Activated CD8-positive, alpha-beta T cell treated with anti-CD3 and anti-CD28 coated beads for 36 hours (primary cell): ENCODE results near the gene RPS14. TPM values are rescaled to one million over a fixed set of nuclear protein-coding genes. Genes with fewer than 3 reads are reported as not detected.
A peak's percentile ranks its signal among the peaks of the same experiment; 100 is the strongest.

Experiments used
- ATAC-seq: fragments of 200-7000 bp; cut with Tn5 transposase; one replicate; pipeline ENCODE4 v1.10.0; 2021; ENCODE audit warnings: mild to moderate bottlenecking, moderate library complexity
- CTCF ChIA-PET: fragments of 350-600 bp; sonication (Branson Sonifier 250); formaldehyde crosslinking; loops from one replicate; lab custom pipeline; 2021; ENCODE audit warnings: antibody characterized with exemption; lab: Charles Lee
- POLR2A ChIA-PET: fragments of 350-600 bp; sonication (Branson Sonifier 250); formaldehyde crosslinking; loops from one replicate; lab custom pipeline; 2021; ENCODE audit warnings: antibody characterized with exemption; lab: Charles Lee
- DNase-seq: peaks from one replicate; pipeline ENCODE4 v3.0.0-alpha.2; 2020
- H3K27ac Mint-ChIP-seq: one replicate; pipeline ENCODE4 v1.8.0; 2021; ENCODE audit warnings: mild to moderate bottlenecking, mixed read lengths
- H3K27me3 Mint-ChIP-seq: one replicate; pipeline ENCODE4 v1.8.0; 2021; ENCODE audit warnings: mixed read lengths
- H3K36me3 Mint-ChIP-seq: one replicate; pipeline ENCODE4 v1.8.0; 2021; ENCODE audit warnings: low read depth, mixed read lengths
- H3K4me1 Mint-ChIP-seq: one replicate; pipeline ENCODE4 v1.8.0; 2021; ENCODE audit warnings: low read depth, mixed read lengths
- H3K4me3 Mint-ChIP-seq: one replicate; pipeline ENCODE4 v1.8.0; 2021; ENCODE audit warnings: mild to moderate bottlenecking, moderate library complexity, mixed read lengths
- H3K9me3 Mint-ChIP-seq: one replicate; pipeline ENCODE4 v1.8.0; 2021; ENCODE audit warnings: mixed read lengths
- CTCF ChIP-seq: fragments of 200-600 bp; IDR thresholded peaks from one replicate; pipeline ENCODE4 v1.8.0; 2022; ENCODE audit warnings: antibody characterized with exemption, mild to moderate bottlenecking
- intact Hi-C: fragments of 100-400 bp; cut with micrococcal nuclease; formaldehyde crosslinking; loops from one replicate; pipeline ENCODE4 v1.10.0; 2022
- total RNA-seq, 2 experiments: library from RNA; stranded (reverse); gene quantifications; one replicate each; pipeline ENCODE4 v1.2.3, GENCODE V29; 2021

The RPS14 gene
- total RNA-seq, 2 experiments from 2014 or later, result 3,542 to 3,651 TPM

- no peak for ATAC-seq
- POLR2A ChIA-PET, result interaction anchor here (0.7 to 7.1 kb wide), 12 partner anchors 10 to 48 kb away, joined by 3 to 57 read pairs (median 6); partner anchors contain the start of genes CD74 and RPS14
- TF ChIP-seq CTCF, result no peak
- Mint-ChIP-seq H3K27ac (peak overlapping the region; percentile 31), H3K9me3 (no peaks in the 10 kb centered on the region), H3K4me1 (no peaks in the 10 kb centered on the region), H3K36me3 (peaks cover 38% of the 10 kb centered on the region), H3K27me3 (no peaks in the 10 kb centered on the region), H3K4me3 (no peak overlapping the region)
- intact Hi-C loops, result loop anchor here (5.0 kb wide), 1 partner anchor 36 kb away; no protein-coding TSS in a partner anchor
- CTCF ChIA-PET, result interaction anchor here (0.9 to 5.8 kb wide), 2 partner anchors 10 to 35 kb away, joined by 3 to 40 read pairs; partner anchors contain the start of gene CD74
- no peak for DNase-seq
These were observed 47.9 kb downstream of the RPS14 start for GRCh38 chr5:150401376-150402228.

- ChIA-PET CTCF (interaction anchor here (0.9 to 5.8 kb wide), 3 partner anchors 11 to 144 kb away, joined by 3 to 40 read pairs (median 3); partner anchors contain the start of gene CD74), POLR2A (interaction anchor here (0.6 to 7.1 kb wide), 13 partner anchors 10 to 93 kb away, joined by 3 to 57 read pairs (median 7); partner anchors contain the start of genes CD74 and RPS14)
- no peaks in the 10 kb centered on the region for H3K4me1 Mint-ChIP-seq
- DNase-seq (no peak), ATAC-seq (no peak)
- intact Hi-C loops, result loop anchor here (5.0 kb wide), 1 partner anchor 36 kb away; no protein-coding TSS in a partner anchor
- no peaks in the 10 kb centered on the region for H3K27me3 Mint-ChIP-seq
- no peak for TF ChIP-seq CTCF
- no peaks in the 10 kb centered on the region for H3K9me3 Mint-ChIP-seq
- peak overlapping the region; percentile 31 for H3K27ac Mint-ChIP-seq
- H3K36me3 Mint-ChIP-seq, result peaks cover 41% of the 10 kb centered on the region
- H3K4me3 Mint-ChIP-seq, result no peak overlapping the region
These were observed 48.5 kb downstream of the RPS14 start for GRCh38 chr5:150401076-150401375.

GRCh38 chr5:150400316-150401075 is 49.0 kb downstream of the RPS14 start:
- H3K27me3 Mint-ChIP-seq, result no peaks in the 10 kb centered on the region
- no peak overlapping the region for H3K4me3 Mint-ChIP-seq
- no peak for DNase-seq
- ATAC-seq, result no peak
- H3K4me1 Mint-ChIP-seq, result no peaks in the 10 kb centered on the region
- intact Hi-C loops, result loop anchor here (5.0 kb wide), 1 partner anchor 37 kb away; no protein-coding TSS in a partner anchor
- H3K9me3 Mint-ChIP-seq, result no peaks in the 10 kb centered on the region
- TF ChIP-seq CTCF, result no peak
- peaks cover 43% of the 10 kb centered on the region for H3K36me3 Mint-ChIP-seq
- CTCF ChIA-PET, result interaction anchor here (0.8 to 5.8 kb wide), 4 partner anchors 11 to 144 kb away, joined by 3 to 43 read pairs (median 22); partner anchors contain the start of gene CD74
- peak overlapping the region; percentile 26 for H3K27ac Mint-ChIP-seq
- POLR2A ChIA-PET, result interaction anchor here (0.6 to 7.1 kb wide), 16 partner anchors 10 to 93 kb away, joined by 3 to 57 read pairs (median 4); partner anchors contain the start of genes CD74 and RPS14

GRCh38 chr5:150399524-150400211 is 49.9 kb downstream of the RPS14 start:
- no peaks in the 10 kb centered on the region for H3K9me3 Mint-ChIP-seq
- DNase-seq (no peak), ATAC-seq (no peak)
- no peak overlapping the region for H3K27ac Mint-ChIP-seq
- ChIA-PET CTCF (interaction anchor here (0.8 to 5.8 kb wide), 8 partner anchors 12 to 50 kb away, joined by 3 to 43 read pairs (median 8); partner anchors contain the start of genes CD74 and RPS14), POLR2A (interaction anchor here (0.6 to 7.1 kb wide), 9 partner anchors 9 to 41 kb away, joined by 3 to 57 read pairs (median 5); partner anchors contain the start of gene CD74)
- TF ChIP-seq CTCF, result no peak
- no peaks in the 10 kb centered on the region for H3K27me3 Mint-ChIP-seq
- H3K36me3 Mint-ChIP-seq, result peaks cover 45% of the 10 kb centered on the region
- no peak overlapping the region for H3K4me3 Mint-ChIP-seq
- intact Hi-C loops, result loop anchor here (5.0 kb wide), 1 partner anchor 38 kb away; no protein-coding TSS in a partner anchor
- no peaks in the 10 kb centered on the region for H3K4me1 Mint-ChIP-seq
